Gastrocnemius medialis (tissue), 4 donors: ENCODE data around the gene URAD. TPM values are rescaled to one million over a fixed set of nuclear protein-coding genes. Genes with fewer than 3 reads are reported as not detected.
A peak's percentile ranks its signal among the peaks of the same experiment; 100 is the strongest.

Experiments used
- ATAC-seq, 2 donors: fragments of 150-250 bp; one replicate each; pipeline ENCODE4 v1.9.1; 2016
- DNase-seq, 2 donors: peaks; one replicate each; pipeline ENCODE4 v3.0.0-alpha.2; 2019
- H3K27ac ChIP-seq, 4 donors: fragments of 200-600 bp; sonication (generic); 1 replicate in 1 of 4; 2 replicates in 3 of 4; pipeline ENCODE4 v1.5.1; 2016 to 2018; ENCODE audit warnings: mild to moderate bottlenecking in 2 of 4, moderate library complexity in 1 of 4
- H3K27me3 ChIP-seq, 3 donors: fragments of 200-600 bp; sonication (generic) in 2 of 3; 1 replicate in 1 of 3; 2 replicates in 2 of 3; pipeline versions ENCODE4 v1.5.1 to v1.6.0; 2016 to 2019; ENCODE audit warnings: mild to moderate bottlenecking in 1 of 3, moderate library complexity in 1 of 3
- H3K36me3 ChIP-seq, 2 donors: fragments of 200-600 bp; sonication (generic) in 1 of 2; one replicate each; pipeline ENCODE4 v1.5.1; 2017 to 2018
- H3K4me1 ChIP-seq, 2 donors: fragments of 200-600 bp; sonication (generic) in 1 of 2; one replicate each; pipeline ENCODE4 v1.5.1; 2016 to 2017; ENCODE audit warnings: mild to moderate bottlenecking in 2 of 2
- H3K4me3 ChIP-seq, 4 donors: fragments of 200-600 bp; sonication (generic) in 3 of 4; 1 replicate in 1 of 4; 2 replicates in 3 of 4; pipeline ENCODE4 v1.5.1; 2016 to 2019; ENCODE audit warnings: mild to moderate bottlenecking in 2 of 4
- H3K9me3 ChIP-seq, 3 donors: fragments of 200-600 bp; sonication (generic) in 2 of 3; 1 replicate in 1 of 3; 2 replicates in 2 of 3; pipeline ENCODE4 v1.5.1; 2016 to 2019
- POLR2A ChIP-seq, 2 donors: fragments of 450-650 bp; IDR thresholded peaks; one replicate each; pipeline ENCODE4 v1.6.1; 2017; ENCODE audit warnings: antibody characterized with exemption in 2 of 2, mild to moderate bottlenecking in 2 of 2, moderate library complexity in 2 of 2
- in situ Hi-C, 4 donors: fragments of 200-750 bp; cut with MboI; loops; one replicate each; pipeline versions ENCODE4 v1.15.0 to v1.8.0; 2017; ENCODE audit warnings: low sequenced_read_pairs in 4 of 4
- intact Hi-C: fragments of 100-400 bp; cut with DNase I; formaldehyde crosslinking; loops from one replicate; pipeline ENCODE4 v1.15.1; 2023; ENCODE audit warnings: low total_unique reads
- total RNA-seq, 4 donors: library from RNA; depleted of rRNA; stranded (reverse); fragments of >200 nt; gene quantifications; one replicate each; pipeline versions ENCODE4 v1.1.0 to v1.2.3, GENCODE V29; 2016
- TF ChIP-seq, protein P1 (sequence below), 5 experiments: fragments of 450-650 bp in 3 of 5; fragments of 200-600 bp in 2 of 5; sonication (generic) in 2 of 5; IDR thresholded peaks in 4 of 5; conservative IDR thresholded peaks in 1 of 5; 1 replicate in 4 of 5; 2 replicates in 1 of 5; pipeline ENCODE4 v1.5.1; 2016 to 2019; ENCODE audit warnings: antibody characterized with exemption in 5 of 5, mild to moderate bottlenecking in 3 of 5, moderate library complexity in 3 of 5

The URAD gene
- total RNA-seq, 4 donors from 2014 or later, result not detected

DNA sequence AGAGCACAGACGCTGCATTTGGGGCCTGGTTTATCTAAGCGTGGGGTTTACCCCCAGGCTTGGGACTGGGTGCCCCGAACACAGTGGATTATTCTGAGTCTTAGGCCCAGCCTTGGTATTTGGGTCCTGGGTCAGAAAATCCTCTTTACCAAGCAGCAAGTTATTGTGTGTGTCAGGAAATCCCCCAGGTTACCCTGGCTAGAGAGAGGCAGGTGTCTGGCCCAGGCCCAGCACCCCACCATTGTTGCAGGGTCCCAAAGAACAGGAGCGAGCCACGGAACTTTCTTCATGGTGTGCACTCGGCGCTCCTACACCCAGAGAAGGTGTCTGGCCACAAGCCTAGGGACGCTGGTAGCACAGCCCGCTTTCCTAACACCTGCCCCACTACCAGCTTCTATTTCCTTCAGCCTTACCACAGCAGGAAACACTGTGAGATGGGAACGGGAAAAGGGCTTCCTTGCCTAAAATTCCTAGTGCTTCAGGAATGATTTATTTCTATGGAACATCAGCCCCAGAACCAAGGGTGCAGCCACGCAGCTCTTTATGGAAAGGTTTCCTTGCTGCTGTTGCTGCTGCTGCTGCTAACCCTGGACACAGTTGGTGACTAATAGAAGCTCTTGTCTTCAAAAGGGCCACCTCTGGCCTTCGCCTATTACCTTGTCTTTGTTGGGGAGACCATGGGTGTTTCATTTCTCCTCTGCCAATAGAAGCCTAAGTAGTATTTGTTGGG is 12.0 kb downstream of the URAD start:
- Histone ChIP-seq H3K27ac (no peak overlapping the region), H3K4me3 (no peak overlapping the region), H3K4me1 (peaks cover 7 to 10% of the 10 kb centered on the region in 2 donors), H3K9me3 (no peaks in the 10 kb centered on the region), H3K27me3 (peaks cover 89 to 93% (median 92%) of the 10 kb centered on the region in 3 donors), H3K36me3 (no peaks in the 10 kb centered on the region)
- intact Hi-C loops (loop anchor here (2.0 kb wide), 1 partner anchor 64 kb away; no protein-coding TSS in a partner anchor), in situ Hi-C loops (loop anchor here in 3 of 4 donors (25.0 kb wide), 4 partner anchors 139 to 989 kb away; no protein-coding TSS in a partner anchor)
- no peak for TF ChIP-seq POLR2A (IDR thresholded peaks at IDR 0.05)
- TF ChIP-seq, protein P1, sequence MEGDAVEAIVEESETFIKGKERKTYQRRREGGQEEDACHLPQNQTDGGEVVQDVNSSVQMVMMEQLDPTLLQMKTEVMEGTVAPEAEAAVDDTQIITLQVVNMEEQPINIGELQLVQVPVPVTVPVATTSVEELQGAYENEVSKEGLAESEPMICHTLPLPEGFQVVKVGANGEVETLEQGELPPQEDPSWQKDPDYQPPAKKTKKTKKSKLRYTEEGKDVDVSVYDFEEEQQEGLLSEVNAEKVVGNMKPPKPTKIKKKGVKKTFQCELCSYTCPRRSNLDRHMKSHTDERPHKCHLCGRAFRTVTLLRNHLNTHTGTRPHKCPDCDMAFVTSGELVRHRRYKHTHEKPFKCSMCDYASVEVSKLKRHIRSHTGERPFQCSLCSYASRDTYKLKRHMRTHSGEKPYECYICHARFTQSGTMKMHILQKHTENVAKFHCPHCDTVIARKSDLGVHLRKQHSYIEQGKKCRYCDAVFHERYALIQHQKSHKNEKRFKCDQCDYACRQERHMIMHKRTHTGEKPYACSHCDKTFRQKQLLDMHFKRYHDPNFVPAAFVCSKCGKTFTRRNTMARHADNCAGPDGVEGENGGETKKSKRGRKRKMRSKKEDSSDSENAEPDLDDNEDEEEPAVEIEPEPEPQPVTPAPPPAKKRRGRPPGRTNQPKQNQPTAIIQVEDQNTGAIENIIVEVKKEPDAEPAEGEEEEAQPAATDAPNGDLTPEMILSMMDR (IDR thresholded peaks at IDR 0.05 in 4 of 5, conservative IDR thresholded peaks at IDR 0.05 in 1 of 5), result no peak
- DNase-seq (no peak), ATAC-seq (no peak)

DNA sequence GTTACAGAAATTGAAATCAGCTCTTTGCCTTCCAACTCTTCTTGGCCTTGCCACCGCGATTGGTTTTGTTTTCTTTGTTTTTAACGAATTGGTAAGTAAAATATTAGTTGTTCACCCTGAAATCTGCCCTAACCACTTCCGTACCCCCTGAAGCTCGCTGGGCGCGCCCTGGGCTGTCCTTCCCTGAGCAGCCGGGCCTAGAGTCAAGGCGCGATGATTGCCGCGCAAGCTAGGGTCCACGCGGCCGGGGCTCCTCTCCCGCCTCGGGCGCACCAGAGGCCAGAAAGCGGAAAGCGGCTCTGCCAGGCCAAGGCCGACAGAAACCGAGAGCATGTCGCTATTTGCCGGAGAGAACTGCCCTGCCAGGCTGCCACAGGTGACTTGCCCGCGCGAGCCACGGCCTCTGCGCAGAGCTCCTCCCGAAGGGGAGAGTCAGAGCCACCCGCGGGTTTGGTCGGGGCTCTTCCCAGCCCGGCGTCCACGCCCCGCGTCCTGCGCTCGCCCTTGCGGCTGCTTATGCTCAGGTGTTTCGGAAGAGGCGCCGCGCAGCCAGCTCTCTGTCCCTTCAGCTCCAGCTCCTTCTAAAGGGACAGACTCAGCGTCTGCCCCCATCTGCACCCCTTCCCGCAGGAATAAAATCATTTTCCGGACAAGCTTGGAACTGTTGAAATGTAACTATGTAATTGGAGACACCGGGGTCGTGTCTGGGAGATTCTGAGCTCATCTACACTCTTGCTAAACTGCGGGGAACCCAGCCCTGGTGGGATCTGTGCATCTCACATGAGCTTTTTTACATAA is 12.7 kb downstream of the URAD start:
- H3K9me3 ChIP-seq, result no peaks in the 10 kb centered on the region
- no peak overlapping the region for H3K27ac ChIP-seq
- intact Hi-C loops, result loop anchor here (2.0 kb wide), 1 partner anchor 63 kb away; no protein-coding TSS in a partner anchor
- DNase-seq (no peak), ATAC-seq (no peak)
- in situ Hi-C loops, result loop anchor here in 3 of 4 donors (25.0 kb wide), 4 partner anchors 138 to 988 kb away; no protein-coding TSS in a partner anchor
- H3K36me3 ChIP-seq, result no peaks in the 10 kb centered on the region
- H3K4me3 ChIP-seq, result peak overlapping the region in 1 of 4 donors; percentile 25
- H3K27me3 ChIP-seq, result peaks cover 89 to 92% (median 92%) of the 10 kb centered on the region in 3 donors
- TF ChIP-seq POLR2A (IDR thresholded peaks at IDR 0.05), result no peak
- TF ChIP-seq, protein P1 (IDR thresholded peaks at IDR 0.05 in 4 of 5, conservative IDR thresholded peaks at IDR 0.05 in 1 of 5), result no peak
- peaks cover 7 to 10% of the 10 kb centered on the region in 2 donors for H3K4me1 ChIP-seq

DNA sequence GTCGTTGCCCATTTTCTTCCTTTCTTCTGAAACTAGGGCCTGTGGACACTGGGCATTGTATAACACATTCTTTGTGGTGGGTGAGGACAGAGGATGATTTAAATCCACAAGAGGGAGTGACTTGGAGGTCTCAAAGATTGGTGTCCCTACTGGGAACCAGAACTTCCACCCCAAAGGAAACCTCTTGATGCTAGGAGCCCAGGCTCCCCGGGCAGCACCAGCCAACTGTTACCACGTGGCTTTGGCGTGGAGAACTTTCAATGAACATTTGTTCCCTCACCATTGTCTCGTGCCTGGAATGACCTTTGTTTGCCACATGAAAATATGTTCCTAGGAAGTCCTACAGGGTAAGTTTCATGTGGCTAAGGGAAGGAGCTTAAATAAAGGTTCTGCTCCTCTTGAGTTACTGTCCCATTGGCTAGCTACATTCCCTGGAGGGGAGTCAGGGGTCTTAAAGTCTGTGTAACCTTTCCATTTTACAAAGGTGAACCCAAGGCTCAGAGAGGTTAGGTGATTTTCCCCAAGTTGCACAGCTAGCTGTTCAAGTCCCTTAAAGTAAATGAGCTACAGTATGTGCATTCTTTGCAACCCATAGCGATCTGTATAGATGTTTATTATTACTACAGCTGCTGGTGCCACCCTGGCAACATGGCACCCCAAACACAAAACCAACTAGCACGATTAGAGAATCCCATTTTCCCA is 14.4 kb downstream of the URAD start:
- peaks cover 0 to 10% of the 10 kb centered on the region in 2 donors for H3K4me1 ChIP-seq
- in situ Hi-C loops (no loop called here), intact Hi-C loops (no loop called here)
- peaks cover 89 to 92% (median 90%) of the 10 kb centered on the region in 3 donors for H3K27me3 ChIP-seq
- H3K27ac ChIP-seq, result no peak overlapping the region
- DNase-seq, result no peak
- TF ChIP-seq, protein P1 (IDR thresholded peaks at IDR 0.05 in 4 of 5, conservative IDR thresholded peaks at IDR 0.05 in 1 of 5), result no peak
- no peak for TF ChIP-seq POLR2A (IDR thresholded peaks at IDR 0.05)
- H3K4me3 ChIP-seq, result no peak overlapping the region
- H3K9me3 ChIP-seq, result no peaks in the 10 kb centered on the region
- no peaks in the 10 kb centered on the region for H3K36me3 ChIP-seq
- no peak for ATAC-seq

DNA sequence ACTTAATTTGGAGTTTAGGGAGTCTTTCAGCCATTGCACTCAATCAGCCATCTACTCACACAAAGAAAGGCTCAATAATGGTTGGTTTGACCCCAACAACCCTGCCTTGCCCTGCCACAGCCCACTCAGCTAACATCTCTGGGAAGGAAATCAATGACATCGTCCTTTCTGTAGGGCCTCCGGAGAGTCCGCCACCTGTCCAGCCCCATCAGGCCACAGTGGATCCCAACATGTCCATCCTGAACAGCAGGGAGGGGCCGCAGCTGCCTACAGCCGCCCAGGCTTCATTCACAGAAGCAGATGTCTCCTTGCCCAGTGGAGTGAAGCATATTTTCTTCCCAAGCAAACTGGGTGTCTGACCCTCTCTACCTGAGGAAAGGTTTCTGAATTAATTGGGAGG is 15.2 kb downstream of the URAD start:
- no peak for DNase-seq
- no peaks in the 10 kb centered on the region for H3K36me3 ChIP-seq

More for the DNA sequence above, 15.2 kb downstream of the URAD start:
- Histone ChIP-seq H3K4me3 (no peak overlapping the region), H3K27ac (no peak overlapping the region), H3K4me1 (peaks cover 0 to 14% of the 10 kb centered on the region in 2 donors), H3K9me3 (no peaks in the 10 kb centered on the region), H3K27me3 (peaks cover 91 to 94% (median 91%) of the 10 kb centered on the region in 3 donors)
- in situ Hi-C loops (no loop called here), intact Hi-C loops (no loop called here)
- no peak for ATAC-seq
- TF ChIP-seq, protein P1 (IDR thresholded peaks at IDR 0.05 in 4 of 5, conservative IDR thresholded peaks at IDR 0.05 in 1 of 5), result no peak
- no peak for TF ChIP-seq POLR2A (IDR thresholded peaks at IDR 0.05)
